Trophoblast cell (in vitro differentiated cells and primary cell): Measurements from ENCODE around the gene FGD5.

Experiments used
- DNase-seq, 2 donors: peaks; one replicate each; pipeline ENCODE4 v3.0.0-alpha.2; 2016
- H2AFZ ChIP-seq: 2 replicates; pipeline ENCODE4 v1.6.1; 2013; ENCODE audit warnings: low read length, moderate library complexity, mild to moderate bottlenecking; ENCODE audit not compliant: insufficient read depth, poor library complexity
- H2AK5ac ChIP-seq: 2 replicates; pipeline ENCODE4 v1.6.1; 2013; ENCODE audit warnings: mild to moderate bottlenecking, low read length
- H2BK120ac ChIP-seq: 2 replicates; pipeline ENCODE4 v1.6.1; 2013; ENCODE audit warnings: low read length, mild to moderate bottlenecking, moderate library complexity; ENCODE audit not compliant: insufficient read depth, poor library complexity
- H2BK12ac ChIP-seq: 2 replicates; pipeline ENCODE4 v1.6.1; 2013; ENCODE audit warnings: mild to moderate bottlenecking, low read length, moderate library complexity
- H2BK5ac ChIP-seq: 2 replicates; pipeline ENCODE4 v1.6.1; 2013; ENCODE audit warnings: low read length, low read depth, moderate library complexity, mild to moderate bottlenecking; ENCODE audit not compliant: poor library complexity
- H3K14ac ChIP-seq: 2 replicates; pipeline ENCODE4 v1.6.1; 2013; ENCODE audit warnings: mild to moderate bottlenecking, low read length
- H3K18ac ChIP-seq: 2 replicates; pipeline ENCODE4 v1.6.1; 2013; ENCODE audit warnings: mild to moderate bottlenecking, low read length
- H3K23ac ChIP-seq: 2 replicates; pipeline ENCODE4 v1.6.1; 2013; ENCODE audit warnings: low read length
- H3K27ac ChIP-seq: 2 replicates; pipeline ENCODE4 v1.5.1; 2013; ENCODE audit warnings: low read depth, mild to moderate bottlenecking, inconsistent platforms, low read length, moderate library complexity
- H3K27me3 ChIP-seq: 2 replicates; pipeline ENCODE4 v1.6.1; 2013; ENCODE audit warnings: inconsistent platforms, mild to moderate bottlenecking, low read length, moderate library complexity; ENCODE audit not compliant: insufficient read depth
- H3K36me3 ChIP-seq, 2 experiments: 1 replicate in 1 of 2; 2 replicates in 1 of 2; pipeline ENCODE4 v1.6.1; 2013; ENCODE audit warnings: low read length in 2 of 2, mild to moderate bottlenecking in 2 of 2, moderate library complexity in 1 of 2; ENCODE audit not compliant: insufficient read depth in 2 of 2, control insufficient read depth in 1 of 2
- H3K4ac ChIP-seq: 2 replicates; pipeline ENCODE4 v1.6.1; 2013; ENCODE audit warnings: low read depth, mild to moderate bottlenecking, low read length, moderate library complexity
- H3K4me1 ChIP-seq, 2 experiments: 1 replicate in 1 of 2; 2 replicates in 1 of 2; pipeline ENCODE4 v1.6.1; 2013; ENCODE audit warnings: low read length in 2 of 2, mild to moderate bottlenecking in 2 of 2, moderate library complexity in 1 of 2; ENCODE audit not compliant: insufficient read depth in 2 of 2, control insufficient read depth in 1 of 2
- H3K4me2 ChIP-seq: 2 replicates; pipeline ENCODE4 v1.6.1; 2013; ENCODE audit warnings: inconsistent platforms, mild to moderate bottlenecking, low read length, moderate library complexity
- H3K4me3 ChIP-seq: 2 replicates; pipeline ENCODE4 v1.5.1; 2013; ENCODE audit warnings: mild to moderate bottlenecking, low read depth, low read length, inconsistent platforms
- H3K79me1 ChIP-seq: one replicate; pipeline ENCODE4 v1.6.1; 2013; ENCODE audit warnings: low read length
- H3K79me2 ChIP-seq: 2 replicates; pipeline ENCODE4 v1.6.1; 2013; ENCODE audit warnings: low read length, mild to moderate bottlenecking; ENCODE audit not compliant: control insufficient read depth, insufficient read depth, poor library complexity
- H3K9ac ChIP-seq: 2 replicates; pipeline ENCODE4 v1.6.1; 2013; ENCODE audit warnings: mild to moderate bottlenecking, low read length
- H3K9me3 ChIP-seq: 2 replicates; pipeline ENCODE4 v1.6.1; 2013; ENCODE audit warnings: low read depth, mild to moderate bottlenecking, control low read depth, inconsistent platforms, low read length; ENCODE audit not compliant: insufficient read depth
- H4K12ac ChIP-seq: 2 replicates; pipeline ENCODE4 v1.6.1; 2013; ENCODE audit warnings: low read depth, mild to moderate bottlenecking, low read length, moderate library complexity
- H4K8ac ChIP-seq: 2 replicates; pipeline ENCODE4 v1.6.1; 2013; ENCODE audit warnings: low read depth, mild to moderate bottlenecking, low read length, moderate library complexity
- H4K91ac ChIP-seq: one replicate; pipeline ENCODE4 v1.6.1; 2013; ENCODE audit warnings: low read depth, mild to moderate bottlenecking, low read length, moderate library complexity
- WGBS: extraction: QIAGEN DNeasy Blood & Tissue Kit; methylation state at CpG from one replicate; pipeline ENCODE4 v1.1.7; 2013; ENCODE audit warnings: missing lambda C conversion rate; ENCODE audit not compliant: insufficient read length, insufficient coverage; ENCODE audit errors: extremely low coverage; 5-methylcytosine and 5-hydroxymethylcytosine counted together

FGD5 gene

GRCh38 chr3:14911651-14912050 lies 92.9 kb downstream of the FGD5 start:
- no peak overlapping the region for H2BK5ac ChIP-seq
- WGBS = no CpG with 5 or more reads among the region's 11 CpGs
- H3K4me3 ChIP-seq = no peak overlapping the region

GRCh38 chr3:14913071-14913925 lies 94.5 kb downstream of the FGD5 start:
- Histone ChIP-seq H3K23ac (no peak overlapping the region), H3K4me2 (no peak overlapping the region), H2BK5ac (no peak overlapping the region), H3K4ac (no peak overlapping the region), H3K79me1 (peaks cover 3% of the 10 kb centered on the region), H2BK120ac (no peak overlapping the region), H2AK5ac (no peak overlapping the region), H3K27ac (no peak overlapping the region), H3K4me1 (peaks cover 16 to 25% of the 10 kb centered on the region in 2 experiments), H3K27me3 (no peaks in the 10 kb centered on the region), H3K14ac (no peak overlapping the region), H4K91ac (no peak overlapping the region), H2BK12ac (no peak overlapping the region), H3K4me3 (no peak overlapping the region), H2AFZ (no peak overlapping the region), H4K12ac (no peak overlapping the region), H3K79me2 (no peaks in the 10 kb centered on the region), H3K18ac (no peak overlapping the region), H3K9ac (no peak overlapping the region), H4K8ac (no peak overlapping the region), H3K9me3 (no peaks in the 10 kb centered on the region), H3K36me3 (no peaks in the 10 kb centered on the region)
- no CpG with 5 or more reads among the region's 10 CpGs for WGBS
- no peak for DNase-seq

More at GRCh38 chr3:14911651-14912050, 92.9 kb downstream of the FGD5 start:
- no peak overlapping the region for H2AK5ac ChIP-seq
- H3K4ac ChIP-seq = no peak overlapping the region
- no peak overlapping the region for H3K14ac ChIP-seq
- no peak overlapping the region for H4K8ac ChIP-seq
- no peak overlapping the region for H3K23ac ChIP-seq
- no peaks in the 10 kb centered on the region for H3K27me3 ChIP-seq
- no peaks in the 10 kb centered on the region for H3K9me3 ChIP-seq
- H3K79me1 ChIP-seq = peaks cover 3% of the 10 kb centered on the region
- H2AFZ ChIP-seq = no peak overlapping the region
- H3K36me3 ChIP-seq = peaks cover 0 to 3% of the 10 kb centered on the region in 2 experiments
- no peaks in the 10 kb centered on the region for H3K79me2 ChIP-seq
- H4K91ac ChIP-seq = no peak overlapping the region
- H3K4me2 ChIP-seq = no peak overlapping the region
- H2BK12ac ChIP-seq = no peak overlapping the region
- no peak overlapping the region for H4K12ac ChIP-seq
- H3K27ac ChIP-seq = no peak overlapping the region
- DNase-seq = no peak
- no peak overlapping the region for H3K18ac ChIP-seq
- H3K4me1 ChIP-seq = peaks cover 16 to 25% of the 10 kb centered on the region in 2 experiments
- H3K9ac ChIP-seq = no peak overlapping the region
- no peak overlapping the region for H2BK120ac ChIP-seq

GRCh38 chr3:14913926-14914778 lies 95.4 kb downstream of the FGD5 start:
- no peak overlapping the region for H3K4ac ChIP-seq
- no peak overlapping the region for H2AK5ac ChIP-seq
- peak overlapping the region; percentile 18 for H3K27ac ChIP-seq
- H3K14ac ChIP-seq = peak overlapping the region; percentile 9
- H3K79me2 ChIP-seq = no peaks in the 10 kb centered on the region
- H3K9ac ChIP-seq = no peak overlapping the region
- H2BK12ac ChIP-seq = no peak overlapping the region
- peak overlapping the region; percentile 28 for H3K18ac ChIP-seq
- H2BK120ac ChIP-seq = no peak overlapping the region
- H4K91ac ChIP-seq = peak overlapping the region; percentile 60
- WGBS = no CpG with 5 or more reads among the region's 14 CpGs
- no peak overlapping the region for H2AFZ ChIP-seq
- H3K23ac ChIP-seq = no peak overlapping the region
- no peak overlapping the region for H4K8ac ChIP-seq
- no peaks in the 10 kb centered on the region for H3K9me3 ChIP-seq
- H3K27me3 ChIP-seq = no peaks in the 10 kb centered on the region
- DNase-seq = no peak
- H3K4me2 ChIP-seq = no peak overlapping the region
- H4K12ac ChIP-seq = no peak overlapping the region
- H3K36me3 ChIP-seq = no peaks in the 10 kb centered on the region
- peaks cover 16 to 25% of the 10 kb centered on the region in 2 experiments for H3K4me1 ChIP-seq
- peaks cover 3% of the 10 kb centered on the region for H3K79me1 ChIP-seq
- no peak overlapping the region for H3K4me3 ChIP-seq
- H2BK5ac ChIP-seq = peak overlapping the region; percentile 12

GRCh38 chr3:14914779-14915117 lies 96.0 kb downstream of the FGD5 start:
- H2AK5ac ChIP-seq = no peak overlapping the region
- no peak overlapping the region for H3K14ac ChIP-seq
- H2BK12ac ChIP-seq = no peak overlapping the region
- no peak for DNase-seq
- H2BK5ac ChIP-seq = no peak overlapping the region
- H3K4me2 ChIP-seq = no peak overlapping the region
- peaks cover 0 to 2% of the 10 kb centered on the region in 2 experiments for H3K36me3 ChIP-seq
- peaks cover 3% of the 10 kb centered on the region for H3K79me1 ChIP-seq
- no peak overlapping the region for H3K9ac ChIP-seq
- H3K79me2 ChIP-seq = no peaks in the 10 kb centered on the region
- H3K4me3 ChIP-seq = no peak overlapping the region
- no peak overlapping the region for H3K4ac ChIP-seq
- H3K27ac ChIP-seq = peak overlapping the region; percentile 18
- peak overlapping the region; percentile 60 for H4K91ac ChIP-seq
- H3K9me3 ChIP-seq = no peaks in the 10 kb centered on the region
- H3K4me1 ChIP-seq = peaks cover 16 to 25% of the 10 kb centered on the region in 2 experiments
- no peak overlapping the region for H3K18ac ChIP-seq
- H2BK120ac ChIP-seq = no peak overlapping the region
- H4K12ac ChIP-seq = no peak overlapping the region
- WGBS = no CpG with 5 or more reads among the region's 6 CpGs
- H4K8ac ChIP-seq = no peak overlapping the region
- H3K27me3 ChIP-seq = no peaks in the 10 kb centered on the region
- no peak overlapping the region for H3K23ac ChIP-seq
- no peak overlapping the region for H2AFZ ChIP-seq
